ENCODE results near the gene KCTD5. TPM values are rescaled to one million over a fixed set of nuclear protein-coding genes. Genes with fewer than 3 reads are reported as not detected.
A peak's percentile ranks its signal among the peaks of the same experiment; 100 is the strongest.

The KCTD5 gene
- total RNA-seq, 1 experiment from 2014 or later: 27.8 TPM

DNA sequence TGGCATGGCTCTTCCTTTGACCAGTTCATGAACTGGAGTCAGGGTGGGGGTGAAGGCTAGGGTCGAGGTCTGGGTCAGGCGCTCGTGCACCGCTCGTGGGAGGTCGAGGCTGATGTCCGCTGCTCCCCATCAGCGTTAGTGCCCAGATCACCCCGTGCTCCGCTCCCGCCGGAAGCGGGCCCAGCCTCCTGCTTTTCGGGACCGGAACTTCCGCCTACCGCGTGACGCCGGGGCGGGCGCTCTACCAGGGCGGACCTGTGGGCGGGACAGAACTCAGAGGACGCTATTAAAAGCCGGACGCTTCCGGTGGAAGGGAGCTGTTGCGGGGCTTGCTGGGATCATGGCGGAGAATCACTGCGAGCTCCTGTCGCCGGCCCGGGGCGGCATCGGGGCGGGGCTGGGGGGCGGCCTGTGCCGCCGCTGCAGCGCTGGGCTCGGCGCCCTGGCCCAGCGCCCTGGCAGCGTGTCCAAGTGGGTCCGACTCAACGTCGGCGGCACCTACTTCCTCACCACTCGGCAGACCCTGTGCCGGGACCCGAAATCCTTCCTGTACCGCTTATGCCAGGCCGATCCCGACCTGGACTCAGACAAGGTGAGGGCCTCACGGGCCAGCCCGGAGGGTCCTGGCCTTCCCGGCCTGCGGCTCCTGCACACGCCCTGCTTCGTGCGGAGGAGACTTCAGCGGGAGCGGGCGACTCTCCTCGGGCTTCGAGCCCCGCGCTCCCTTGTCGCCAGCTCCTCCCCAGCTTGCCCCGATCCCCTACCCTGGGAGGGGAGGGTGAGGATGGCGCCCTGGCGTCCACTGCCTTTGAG is at the start of gene KCTD5 (continued):
- TF ChIP-seq, protein P1, sequence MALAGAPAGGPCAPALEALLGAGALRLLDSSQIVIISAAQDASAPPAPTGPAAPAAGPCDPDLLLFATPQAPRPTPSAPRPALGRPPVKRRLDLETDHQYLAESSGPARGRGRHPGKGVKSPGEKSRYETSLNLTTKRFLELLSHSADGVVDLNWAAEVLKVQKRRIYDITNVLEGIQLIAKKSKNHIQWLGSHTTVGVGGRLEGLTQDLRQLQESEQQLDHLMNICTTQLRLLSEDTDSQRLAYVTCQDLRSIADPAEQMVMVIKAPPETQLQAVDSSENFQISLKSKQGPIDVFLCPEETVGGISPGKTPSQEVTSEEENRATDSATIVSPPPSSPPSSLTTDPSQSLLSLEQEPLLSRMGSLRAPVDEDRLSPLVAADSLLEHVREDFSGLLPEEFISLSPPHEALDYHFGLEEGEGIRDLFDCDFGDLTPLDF (CRISPR knock-in tag; IDR thresholded peaks at IDR 0.05): peak; percentile 94
- TF ChIP-seq ZNF423 (CRISPR knock-in tag; IDR thresholded peaks at IDR 0.05): no peak
- TF ChIP-seq ZNF232 (CRISPR knock-in tag; IDR thresholded peaks at IDR 0.05): 0 out of 2 replicates have a peak, but pooled peaks have one; percentile 67
- TF ChIP-seq ZNF281 (CRISPR knock-in tag; IDR thresholded peaks at IDR 0.05): peak; percentile 95
- TF ChIP-seq TCF7 (CRISPR knock-in tag; IDR thresholded peaks at IDR 0.05; ENCODE audit: low read depth): peak; percentile 59; the same call in 1 of the 2 replicates
- TF ChIP-seq, protein P2, sequence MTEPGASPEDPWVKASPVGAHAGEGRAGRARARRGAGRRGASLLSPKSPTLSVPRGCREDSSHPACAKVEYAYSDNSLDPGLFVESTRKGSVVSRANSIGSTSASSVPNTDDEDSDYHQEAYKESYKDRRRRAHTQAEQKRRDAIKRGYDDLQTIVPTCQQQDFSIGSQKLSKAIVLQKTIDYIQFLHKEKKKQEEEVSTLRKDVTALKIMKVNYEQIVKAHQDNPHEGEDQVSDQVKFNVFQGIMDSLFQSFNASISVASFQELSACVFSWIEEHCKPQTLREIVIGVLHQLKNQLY (CRISPR knock-in tag; IDR thresholded peaks at IDR 0.05): no peak
- TF ChIP-seq ATF1 (CRISPR knock-in tag; IDR thresholded peaks at IDR 0.05): no peak
- TF ChIP-seq E2F4 (CRISPR knock-in tag; IDR thresholded peaks at IDR 0.05; ENCODE audit: borderline replicate concordance, low read depth): peak; percentile 83
- TF ChIP-seq, protein P3, sequence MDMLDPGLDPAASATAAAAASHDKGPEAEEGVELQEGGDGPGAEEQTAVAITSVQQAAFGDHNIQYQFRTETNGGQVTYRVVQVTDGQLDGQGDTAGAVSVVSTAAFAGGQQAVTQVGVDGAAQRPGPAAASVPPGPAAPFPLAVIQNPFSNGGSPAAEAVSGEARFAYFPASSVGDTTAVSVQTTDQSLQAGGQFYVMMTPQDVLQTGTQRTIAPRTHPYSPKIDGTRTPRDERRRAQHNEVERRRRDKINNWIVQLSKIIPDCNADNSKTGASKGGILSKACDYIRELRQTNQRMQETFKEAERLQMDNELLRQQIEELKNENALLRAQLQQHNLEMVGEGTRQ (CRISPR knock-in tag; IDR thresholded peaks at IDR 0.05): peak; percentile 94
- TF ChIP-seq ZNF671 (CRISPR knock-in tag; IDR thresholded peaks at IDR 0.05): no peak
- TF ChIP-seq CTCF (IDR thresholded peaks at IDR 0.05): no peak
- no peak; the same call in 1 of the 2 replicates for TF ChIP-seq ERG (CRISPR knock-in tag; IDR thresholded peaks at IDR 0.05)
- peak; percentile 96 for TF ChIP-seq FOXP1 (CRISPR knock-in tag; IDR thresholded peaks at IDR 0.05; ENCODE audit: borderline replicate concordance)
- TF ChIP-seq, protein P4, sequence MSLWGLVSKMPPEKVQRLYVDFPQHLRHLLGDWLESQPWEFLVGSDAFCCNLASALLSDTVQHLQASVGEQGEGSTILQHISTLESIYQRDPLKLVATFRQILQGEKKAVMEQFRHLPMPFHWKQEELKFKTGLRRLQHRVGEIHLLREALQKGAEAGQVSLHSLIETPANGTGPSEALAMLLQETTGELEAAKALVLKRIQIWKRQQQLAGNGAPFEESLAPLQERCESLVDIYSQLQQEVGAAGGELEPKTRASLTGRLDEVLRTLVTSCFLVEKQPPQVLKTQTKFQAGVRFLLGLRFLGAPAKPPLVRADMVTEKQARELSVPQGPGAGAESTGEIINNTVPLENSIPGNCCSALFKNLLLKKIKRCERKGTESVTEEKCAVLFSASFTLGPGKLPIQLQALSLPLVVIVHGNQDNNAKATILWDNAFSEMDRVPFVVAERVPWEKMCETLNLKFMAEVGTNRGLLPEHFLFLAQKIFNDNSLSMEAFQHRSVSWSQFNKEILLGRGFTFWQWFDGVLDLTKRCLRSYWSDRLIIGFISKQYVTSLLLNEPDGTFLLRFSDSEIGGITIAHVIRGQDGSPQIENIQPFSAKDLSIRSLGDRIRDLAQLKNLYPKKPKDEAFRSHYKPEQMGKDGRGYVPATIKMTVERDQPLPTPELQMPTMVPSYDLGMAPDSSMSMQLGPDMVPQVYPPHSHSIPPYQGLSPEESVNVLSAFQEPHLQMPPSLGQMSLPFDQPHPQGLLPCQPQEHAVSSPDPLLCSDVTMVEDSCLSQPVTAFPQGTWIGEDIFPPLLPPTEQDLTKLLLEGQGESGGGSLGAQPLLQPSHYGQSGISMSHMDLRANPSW (CRISPR knock-in tag; conservative IDR thresholded peaks at IDR 0.05; ENCODE audit: low read depth): no peak
- TF ChIP-seq, protein P5, sequence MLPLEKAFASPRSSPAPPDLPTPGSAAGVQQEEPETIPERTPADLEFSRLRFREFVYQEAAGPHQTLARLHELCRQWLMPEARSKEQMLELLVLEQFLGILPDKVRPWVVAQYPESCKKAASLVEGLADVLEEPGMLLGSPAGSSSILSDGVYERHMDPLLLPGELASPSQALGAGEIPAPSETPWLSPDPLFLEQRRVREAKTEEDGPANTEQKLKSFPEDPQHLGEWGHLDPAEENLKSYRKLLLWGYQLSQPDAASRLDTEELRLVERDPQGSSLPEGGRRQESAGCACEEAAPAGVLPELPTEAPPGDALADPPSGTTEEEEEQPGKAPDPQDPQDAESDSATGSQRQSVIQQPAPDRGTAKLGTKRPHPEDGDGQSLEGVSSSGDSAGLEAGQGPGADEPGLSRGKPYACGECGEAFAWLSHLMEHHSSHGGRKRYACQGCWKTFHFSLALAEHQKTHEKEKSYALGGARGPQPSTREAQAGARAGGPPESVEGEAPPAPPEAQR (CRISPR knock-in tag; IDR thresholded peaks at IDR 0.05): no peak
- TF ChIP-seq ZNF396 (CRISPR knock-in tag; IDR thresholded peaks at IDR 0.05; ENCODE audit: borderline replicate concordance): no peak
- TF ChIP-seq ETV6 (CRISPR knock-in tag; IDR thresholded peaks at IDR 0.05): peak; percentile 98
- no peak for TF ChIP-seq RORB (CRISPR knock-in tag; IDR thresholded peaks at IDR 0.05)
- TF ChIP-seq NR1H2 (CRISPR knock-in tag; IDR thresholded peaks at IDR 0.05): peak; percentile 93
- peak; percentile 54; the same call in 1 of the 2 replicates for TF ChIP-seq ZNF219 (CRISPR knock-in tag; IDR thresholded peaks at IDR 0.05; ENCODE audit: borderline replicate concordance)
- no peak for TF ChIP-seq MXD4 (CRISPR knock-in tag; IDR thresholded peaks at IDR 0.05; ENCODE audit: borderline replicate concordance)
- TF ChIP-seq OVOL2 (CRISPR knock-in tag; IDR thresholded peaks at IDR 0.05; ENCODE audit: borderline replicate concordance): no peak
- peak; percentile 97 for TF ChIP-seq ZBTB21 (CRISPR knock-in tag; IDR thresholded peaks at IDR 0.05; ENCODE audit: borderline replicate concordance)
